ENCODE data around the gene GRID1.
"Not testable (repeated sequence)": the region's sequence is repeated elsewhere in the genome, so short reads cannot be mapped to it uniquely, and the experiment has no call there.

Gene GRID1

GRCh38 chr10:85950921-85951320 is 415.7 kb downstream of the GRID1 start:
- no peak overlapping the region for H3K27ac ChIP-seq
- TF ChIP-seq CTCF (conservative IDR thresholded peaks at IDR 0.05): no peak

GRCh38 chr10:85946713-85947326 is 419.8 kb downstream of the GRID1 start:
- no peak overlapping the region for H3K27ac ChIP-seq
- no peak for TF ChIP-seq CTCF (conservative IDR thresholded peaks at IDR 0.05)

- no peak overlapping the region for H3K27ac ChIP-seq
- TF ChIP-seq CTCF (conservative IDR thresholded peaks at IDR 0.05): no peak
These were observed 430.4 kb downstream of the GRID1 start for GRCh38 chr10:85936161-85936560.

GRCh38 chr10:85934586-85934985 is 432.0 kb downstream of the GRID1 start:
- no peak for TF ChIP-seq CTCF (conservative IDR thresholded peaks at IDR 0.05)
- H3K27ac ChIP-seq: no peak overlapping the region

GRCh38 chr10:85929993-85930392 is 436.6 kb downstream of the GRID1 start:
- H3K27ac ChIP-seq: not testable (repeated sequence)

DNA sequence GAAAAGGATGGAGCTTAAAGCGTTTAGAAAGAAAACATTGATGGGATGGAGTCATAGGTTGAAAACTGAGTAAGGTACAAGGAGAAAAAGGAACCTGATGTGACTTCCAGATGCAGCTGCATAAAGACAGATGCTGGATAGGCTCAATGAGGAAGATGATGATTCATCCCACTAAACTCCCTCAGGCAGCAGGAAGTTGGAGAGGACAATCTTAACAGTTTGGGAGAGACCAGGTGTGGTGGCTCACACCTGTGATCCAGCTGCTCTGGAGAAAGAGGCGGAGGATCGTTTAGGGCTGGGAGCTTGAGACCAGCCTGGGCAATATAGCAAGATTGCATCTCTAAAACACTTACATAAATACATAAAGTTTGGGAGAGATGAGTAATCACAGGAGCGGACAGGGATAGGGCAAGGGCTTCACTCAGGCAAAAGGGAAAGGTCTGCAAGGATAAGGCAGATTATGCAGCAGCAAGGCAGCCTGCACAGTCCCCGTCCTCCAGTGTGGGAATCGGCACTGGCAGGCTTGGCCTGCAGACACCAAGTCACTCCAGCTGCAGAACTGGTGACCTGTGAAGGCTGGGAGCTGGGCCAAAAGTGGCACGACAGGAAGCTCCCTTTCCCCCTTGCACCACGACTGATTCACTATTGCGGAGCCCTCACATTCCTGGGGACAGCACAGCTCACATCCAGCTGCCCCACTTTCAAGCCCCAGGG is 438.5 kb downstream of the GRID1 start:
- TF ChIP-seq CTCF (conservative IDR thresholded peaks at IDR 0.05): no peak
- H3K27ac ChIP-seq: no peak overlapping the region

DNA sequence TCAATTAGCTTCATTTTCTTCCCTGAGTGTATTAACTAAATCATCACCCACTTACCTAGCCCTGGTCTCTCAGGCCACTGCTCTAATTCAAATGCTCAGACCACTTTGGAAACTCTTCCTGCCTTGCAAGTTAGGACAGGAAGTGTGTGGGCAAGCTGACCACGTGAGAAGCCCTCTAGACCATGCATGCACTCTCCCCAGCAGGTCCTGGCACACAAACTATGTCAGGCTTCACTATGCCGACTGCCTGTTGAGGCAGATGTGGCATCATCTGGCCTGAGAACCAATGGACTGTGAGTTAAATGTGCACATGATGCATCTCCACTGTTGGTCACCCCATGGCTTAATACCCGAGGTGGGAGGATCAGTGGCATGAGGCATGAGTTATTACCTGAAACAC is 439.6 kb downstream of the GRID1 start:
- no peak for TF ChIP-seq CTCF (conservative IDR thresholded peaks at IDR 0.05)
- H3K27ac ChIP-seq: no peak overlapping the region

GRCh38 chr10:85926136-85926535 is 440.5 kb downstream of the GRID1 start:
- TF ChIP-seq CTCF (conservative IDR thresholded peaks at IDR 0.05): no peak
- no peak overlapping the region for H3K27ac ChIP-seq
